ENCODE data around the gene CRISPLD2. TPM values are rescaled to one million over a fixed set of nuclear protein-coding genes. Genes with fewer than 3 reads are reported as not detected.
A peak's percentile ranks its signal among the peaks of the same experiment; 100 is the strongest.

The CRISPLD2 gene
- total RNA-seq, 1 donor from 2014 or later, result 9.0 TPM

DNA sequence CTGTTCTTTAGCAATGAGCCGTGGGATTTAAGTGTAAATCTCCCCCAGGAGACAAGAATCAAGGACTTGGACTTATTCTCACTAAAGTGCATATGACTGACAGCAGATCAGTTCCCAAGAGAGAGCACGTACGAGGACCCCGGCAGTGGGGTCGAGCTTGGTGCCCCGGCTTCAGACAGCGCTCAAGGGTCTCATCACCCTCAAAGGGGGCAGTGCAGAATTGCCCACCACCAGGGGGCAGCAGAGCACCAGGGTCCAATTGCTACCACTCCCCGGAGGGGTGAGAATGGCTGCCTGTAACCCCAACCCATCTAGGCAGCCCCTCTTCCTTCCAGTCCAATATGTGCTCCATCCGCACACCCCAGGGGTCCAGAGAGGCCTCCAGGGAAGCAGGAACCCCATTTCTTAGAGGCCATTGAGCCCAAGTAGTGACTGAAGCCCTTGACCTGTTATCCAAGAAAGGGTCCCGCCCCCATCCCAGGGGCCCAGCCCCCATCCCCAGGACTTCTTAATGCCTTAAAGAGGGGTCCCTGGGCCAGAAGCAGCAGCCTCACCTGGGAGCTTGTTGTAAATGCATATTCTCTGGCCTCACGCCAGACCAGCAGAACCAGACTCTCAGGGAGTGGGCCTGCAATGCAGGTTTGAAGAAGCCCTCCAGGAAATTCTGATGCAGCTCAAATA, 105.4 kb downstream of the CRISPLD2 start:
- Mint-ChIP-seq H3K27ac (ENCODE audit: unreplicated experiment) (no peak overlapping the region), H3K36me3 (ENCODE audit: unreplicated experiment) (no peaks in the 10 kb centered on the region), H3K9me3 (ENCODE audit: unreplicated experiment) (peaks cover 19% of the 10 kb centered on the region), H3K27me3 (ENCODE audit: unreplicated experiment) (peaks cover 15% of the 10 kb centered on the region), H3K4me1 (ENCODE audit: low read depth, unreplicated experiment) (peaks cover 40% of the 10 kb centered on the region), H3K4me3 (ENCODE audit: unreplicated experiment) (no peak overlapping the region)
- TF ChIP-seq, protein P1, sequence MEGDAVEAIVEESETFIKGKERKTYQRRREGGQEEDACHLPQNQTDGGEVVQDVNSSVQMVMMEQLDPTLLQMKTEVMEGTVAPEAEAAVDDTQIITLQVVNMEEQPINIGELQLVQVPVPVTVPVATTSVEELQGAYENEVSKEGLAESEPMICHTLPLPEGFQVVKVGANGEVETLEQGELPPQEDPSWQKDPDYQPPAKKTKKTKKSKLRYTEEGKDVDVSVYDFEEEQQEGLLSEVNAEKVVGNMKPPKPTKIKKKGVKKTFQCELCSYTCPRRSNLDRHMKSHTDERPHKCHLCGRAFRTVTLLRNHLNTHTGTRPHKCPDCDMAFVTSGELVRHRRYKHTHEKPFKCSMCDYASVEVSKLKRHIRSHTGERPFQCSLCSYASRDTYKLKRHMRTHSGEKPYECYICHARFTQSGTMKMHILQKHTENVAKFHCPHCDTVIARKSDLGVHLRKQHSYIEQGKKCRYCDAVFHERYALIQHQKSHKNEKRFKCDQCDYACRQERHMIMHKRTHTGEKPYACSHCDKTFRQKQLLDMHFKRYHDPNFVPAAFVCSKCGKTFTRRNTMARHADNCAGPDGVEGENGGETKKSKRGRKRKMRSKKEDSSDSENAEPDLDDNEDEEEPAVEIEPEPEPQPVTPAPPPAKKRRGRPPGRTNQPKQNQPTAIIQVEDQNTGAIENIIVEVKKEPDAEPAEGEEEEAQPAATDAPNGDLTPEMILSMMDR (IDR thresholded peaks at IDR 0.05; ENCODE audit: partially characterized antibody, unreplicated experiment), result peak; percentile 84
- peak; percentile 61 for DNase-seq

DNA sequence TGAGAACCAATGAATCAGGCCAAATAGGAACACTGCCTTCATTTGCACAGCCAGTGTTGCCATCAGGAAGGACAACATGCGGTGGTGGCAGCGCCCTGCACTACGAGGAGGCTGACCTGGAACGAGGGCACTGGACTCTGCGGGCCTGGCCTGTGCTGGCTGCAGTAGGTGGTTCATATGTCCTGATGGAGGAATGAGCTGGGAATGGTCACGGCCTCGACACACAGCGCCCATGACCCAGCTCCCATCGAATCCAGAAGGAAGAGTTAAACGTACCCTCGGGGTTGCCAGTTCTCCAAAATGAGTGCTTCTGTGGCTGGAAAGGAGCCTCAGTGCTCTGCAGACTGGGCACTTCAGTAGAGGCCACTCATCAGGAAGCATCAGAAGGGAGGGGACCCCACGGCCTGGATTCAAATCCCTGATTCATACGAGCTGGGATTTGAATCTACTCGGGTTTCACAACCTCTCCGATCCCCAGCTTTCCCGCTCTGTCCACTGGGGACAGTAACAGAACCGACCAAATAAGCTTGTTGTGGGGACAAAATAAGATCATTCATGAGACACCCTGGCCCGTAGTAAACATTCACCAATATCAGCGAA, 106.1 kb downstream of the CRISPLD2 start:
- H3K36me3 Mint-ChIP-seq (ENCODE audit: unreplicated experiment), result no peaks in the 10 kb centered on the region
- DNase-seq, result no peak
- peaks cover 15% of the 10 kb centered on the region for H3K27me3 Mint-ChIP-seq (ENCODE audit: unreplicated experiment)
- H3K9me3 Mint-ChIP-seq (ENCODE audit: unreplicated experiment), result peaks cover 13% of the 10 kb centered on the region
- TF ChIP-seq, protein P1 (IDR thresholded peaks at IDR 0.05; ENCODE audit: partially characterized antibody, unreplicated experiment), result no peak
- H3K27ac Mint-ChIP-seq (ENCODE audit: unreplicated experiment), result no peak overlapping the region
- peak overlapping the region; percentile 8 for H3K4me3 Mint-ChIP-seq (ENCODE audit: unreplicated experiment)
- H3K4me1 Mint-ChIP-seq (ENCODE audit: low read depth, unreplicated experiment), result peaks cover 36% of the 10 kb centered on the region

DNA sequence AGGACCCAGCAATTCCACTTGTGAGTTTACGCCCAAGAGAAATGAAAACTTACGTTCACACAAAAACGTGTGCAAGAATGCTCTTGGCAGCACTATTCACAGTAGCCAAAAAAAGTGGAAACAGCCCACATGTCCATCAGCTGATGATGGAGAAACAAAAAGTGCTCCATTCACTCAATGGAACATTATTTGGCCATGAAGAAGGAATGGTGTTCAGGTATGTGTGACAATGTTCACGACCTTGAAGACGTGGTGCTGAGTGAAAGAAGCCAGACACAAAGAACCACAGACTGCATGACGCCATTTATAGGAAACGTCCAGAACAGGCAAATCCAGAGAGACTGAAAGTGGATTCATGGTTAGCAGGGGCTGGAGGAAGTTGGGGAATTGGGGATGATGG, 106.7 kb downstream of the CRISPLD2 start:
- TF ChIP-seq, protein P1 (IDR thresholded peaks at IDR 0.05; ENCODE audit: partially characterized antibody, unreplicated experiment), result no peak
- H3K27me3 Mint-ChIP-seq (ENCODE audit: unreplicated experiment), result peaks cover 17% of the 10 kb centered on the region
- DNase-seq, result no peak
- no peaks in the 10 kb centered on the region for H3K36me3 Mint-ChIP-seq (ENCODE audit: unreplicated experiment)
- no peak overlapping the region for H3K27ac Mint-ChIP-seq (ENCODE audit: unreplicated experiment)
- no peak overlapping the region for H3K4me3 Mint-ChIP-seq (ENCODE audit: unreplicated experiment)
- H3K4me1 Mint-ChIP-seq (ENCODE audit: low read depth, unreplicated experiment), result peaks cover 41% of the 10 kb centered on the region
- peaks cover 16% of the 10 kb centered on the region for H3K9me3 Mint-ChIP-seq (ENCODE audit: unreplicated experiment)

DNA sequence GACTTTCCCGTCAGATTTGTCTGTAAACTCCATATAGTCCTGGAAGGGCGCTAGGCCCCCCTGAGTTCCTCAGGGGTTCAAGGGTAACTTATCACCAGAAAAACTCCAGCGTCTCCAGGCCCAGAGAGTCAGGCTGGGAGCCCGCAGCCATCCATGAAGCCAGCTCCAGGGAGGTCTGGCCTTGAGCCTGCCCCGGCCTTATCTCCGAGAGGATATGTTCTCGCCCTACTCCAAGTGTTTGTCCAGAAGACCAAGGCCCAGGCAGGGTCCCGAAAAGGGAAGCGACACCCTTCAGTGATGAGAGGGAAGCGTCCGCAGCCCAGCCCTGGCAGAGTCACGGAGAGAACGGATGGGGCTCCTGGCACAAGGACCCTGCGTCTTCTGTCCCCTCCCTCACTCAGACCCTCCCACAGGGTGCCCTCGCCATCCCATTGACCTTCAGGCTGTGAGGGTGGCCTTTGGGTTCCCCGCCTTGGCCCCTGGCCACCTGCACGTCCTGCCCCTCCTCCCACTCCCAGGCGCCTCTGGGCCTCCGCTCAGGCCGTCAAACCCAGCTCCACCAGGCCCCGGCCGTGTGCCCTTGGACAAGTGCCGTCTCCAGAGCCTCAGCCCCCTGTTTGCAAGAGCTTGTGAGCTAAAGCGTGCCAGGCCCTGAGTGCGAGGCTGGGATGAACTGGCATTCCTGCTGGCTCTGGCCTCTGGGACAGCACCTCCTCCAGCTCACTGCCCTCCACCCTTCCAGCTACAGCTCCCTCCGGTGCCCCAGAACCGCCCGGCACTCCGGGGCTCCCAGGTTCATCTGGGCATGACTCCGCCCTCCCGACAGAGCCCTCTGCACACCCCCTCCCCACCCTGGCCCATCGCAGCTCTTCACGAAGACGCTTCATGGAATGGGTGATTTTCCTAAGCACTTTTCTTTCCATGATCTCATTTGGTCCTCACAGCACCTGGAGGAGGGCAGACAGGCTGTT, 108.1 kb downstream of the CRISPLD2 start:
- no peaks in the 10 kb centered on the region for H3K36me3 Mint-ChIP-seq (ENCODE audit: unreplicated experiment)
- no peak for DNase-seq
- TF ChIP-seq, protein P1 (IDR thresholded peaks at IDR 0.05; ENCODE audit: partially characterized antibody, unreplicated experiment), result no peak
- H3K4me1 Mint-ChIP-seq (ENCODE audit: low read depth, unreplicated experiment), result peaks cover 45% of the 10 kb centered on the region
- H3K27ac Mint-ChIP-seq (ENCODE audit: unreplicated experiment), result no peak overlapping the region
- H3K4me3 Mint-ChIP-seq (ENCODE audit: unreplicated experiment), result no peak overlapping the region
- peaks cover 21% of the 10 kb centered on the region for H3K27me3 Mint-ChIP-seq (ENCODE audit: unreplicated experiment)
- peaks cover 21% of the 10 kb centered on the region for H3K9me3 Mint-ChIP-seq (ENCODE audit: unreplicated experiment)
